DND-41 (cell line): ENCODE results near the gene DIDO1.

ENCODE experiments used
- ATAC-seq: fragments of 200-7000 bp; cut with Tn5 transposase; 3 replicates; pipeline ENCODE4 v1.9.1; 2021; ENCODE audit warnings: low read depth; ENCODE audit not compliant: insufficient read depth
- DNase-seq: peaks from one replicate; pipeline ENCODE4 v3.0.0-alpha.2; 2020
- H2AFZ ChIP-seq: 2 replicates; pipeline ENCODE4 v1.6.0; 2012; ENCODE audit warnings: low read depth, low read length
- H3K27ac ChIP-seq: 2 replicates; pipeline ENCODE4 v1.5.1; 2012; ENCODE audit warnings: low read length, inconsistent platforms
- H3K27me3 ChIP-seq: fragments of 200-600 bp; sonication (generic); 2 replicates; pipeline ENCODE4 v1.6.0; 2012; ENCODE audit warnings: low read length, mild to moderate bottlenecking, inconsistent platforms; ENCODE audit not compliant: insufficient read depth, poor library complexity
- H3K36me3 ChIP-seq: 2 replicates; pipeline ENCODE4 v1.5.1; 2012; ENCODE audit warnings: low read length, inconsistent platforms; ENCODE audit not compliant: insufficient read depth
- H3K4me1 ChIP-seq: 2 replicates; pipeline ENCODE4 v1.5.1; 2012; ENCODE audit warnings: mild to moderate bottlenecking, low read length; ENCODE audit not compliant: insufficient read depth
- H3K4me2 ChIP-seq: 2 replicates; pipeline ENCODE4 v1.6.0; 2012; ENCODE audit warnings: mild to moderate bottlenecking, moderate library complexity, low read length, inconsistent platforms; ENCODE audit not compliant: insufficient read depth
- H3K4me3 ChIP-seq, 2 experiments: fragments of 200-600 bp in 1 of 2; shearing (Covaris generic) in 1 of 2; 2 replicates each; pipeline ENCODE4 v1.5.1; 2012 to 2016; ENCODE audit warnings: inconsistent platforms in 2 of 2, low read length in 2 of 2, mild to moderate bottlenecking in 2 of 2, low read depth in 1 of 2, moderate library complexity in 1 of 2
- H3K79me2 ChIP-seq: 2 replicates; pipeline ENCODE4 v1.6.0; 2012; ENCODE audit warnings: low read length, inconsistent platforms; ENCODE audit not compliant: insufficient read depth
- H3K9ac ChIP-seq: 2 replicates; pipeline ENCODE4 v1.6.0; 2012; ENCODE audit warnings: low read depth, mild to moderate bottlenecking, inconsistent platforms, low read length, moderate library complexity
- H3K9me3 ChIP-seq: 2 replicates; pipeline ENCODE4 v1.5.1; 2012; ENCODE audit warnings: low read length, moderate library complexity, mild to moderate bottlenecking, inconsistent platforms; ENCODE audit not compliant: insufficient read depth, severe bottlenecking
- H4K20me1 ChIP-seq: 2 replicates; pipeline ENCODE4 v1.6.0; 2012; ENCODE audit warnings: low read length; ENCODE audit not compliant: insufficient read depth
- CTCF ChIP-seq: IDR thresholded peaks from 2 replicates; pipeline ENCODE4 v1.5.1; 2012; ENCODE audit warnings: borderline replicate concordance, low read length, moderate library complexity, mild to moderate bottlenecking; ENCODE audit not compliant: poor library complexity, severe bottlenecking; ENCODE audit errors: extremely low read depth
- EZH2 ChIP-seq: IDR thresholded peaks from 3 replicates; pipeline ENCODE4 v1.6.1; 2012; ENCODE audit warnings: borderline replicate concordance, low read depth, mild to moderate bottlenecking, moderate library complexity, low read length, inconsistent platforms; ENCODE audit not compliant: severe bottlenecking

DIDO1 gene

GRCh38 chr20:62829231-62830230 lies 96.8 kb downstream of the DIDO1 start:
- peaks cover 25% of the 10 kb centered on the region for H3K4me1 ChIP-seq
- TF ChIP-seq EZH2 (no peak), CTCF (no peak)
- H3K9ac ChIP-seq: no peak overlapping the region
- H4K20me1 ChIP-seq: peaks cover 10% of the 10 kb centered on the region
- no peak overlapping the region for H3K4me3 ChIP-seq
- no peak overlapping the region for H3K27ac ChIP-seq
- H2AFZ ChIP-seq: no peak overlapping the region
- no peak for ATAC-seq
- H3K36me3 ChIP-seq: no peaks in the 10 kb centered on the region
- no peak for DNase-seq
- no peaks in the 10 kb centered on the region for H3K27me3 ChIP-seq
- H3K9me3 ChIP-seq: no peaks in the 10 kb centered on the region
- H3K79me2 ChIP-seq: no peaks in the 10 kb centered on the region
- H3K4me2 ChIP-seq: no peak overlapping the region

- no peak for ATAC-seq
- H3K27ac ChIP-seq: no peak overlapping the region
- H4K20me1 ChIP-seq: peaks cover 10% of the 10 kb centered on the region
- no peak overlapping the region for H2AFZ ChIP-seq
- H3K36me3 ChIP-seq: no peaks in the 10 kb centered on the region
- H3K4me2 ChIP-seq: no peak overlapping the region
- no peak overlapping the region for H3K4me3 ChIP-seq
- peaks cover 29% of the 10 kb centered on the region for H3K4me1 ChIP-seq
- no peak for TF ChIP-seq EZH2
- no peak for TF ChIP-seq CTCF
- no peaks in the 10 kb centered on the region for H3K27me3 ChIP-seq
- H3K9ac ChIP-seq: no peak overlapping the region
- H3K79me2 ChIP-seq: no peaks in the 10 kb centered on the region
- DNase-seq: no peak
- H3K9me3 ChIP-seq: no peaks in the 10 kb centered on the region
Measured at GRCh38 chr20:62828511-62829230, 97.6 kb downstream of the DIDO1 start.

DNA sequence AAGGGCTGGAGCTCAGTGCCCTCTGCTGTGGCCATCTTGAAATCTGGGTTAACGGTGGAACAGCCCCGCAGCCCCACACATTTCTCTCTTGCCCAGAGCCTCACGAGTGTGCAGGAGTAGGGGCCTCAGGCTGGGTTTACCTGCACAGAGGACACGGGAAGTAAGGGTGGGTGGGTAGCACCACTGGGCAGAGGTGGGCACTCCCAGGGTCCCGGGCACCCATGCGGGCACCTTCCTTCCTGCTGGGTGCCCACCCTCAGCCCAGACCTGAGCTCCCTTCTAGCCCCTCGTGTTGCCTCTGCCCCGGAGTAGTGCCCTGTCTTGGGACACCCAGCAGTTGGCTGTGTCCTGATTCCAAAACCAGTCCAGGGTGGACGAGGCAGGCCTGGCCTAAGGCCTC lies 98.3 kb downstream of the DIDO1 start:
- H3K36me3 ChIP-seq: no peaks in the 10 kb centered on the region
- peaks cover 10% of the 10 kb centered on the region for H4K20me1 ChIP-seq
- no peak overlapping the region for H3K9ac ChIP-seq
- H3K4me2 ChIP-seq: no peak overlapping the region
- no peak for DNase-seq
- ATAC-seq: no peak
- no peak for TF ChIP-seq EZH2
- TF ChIP-seq CTCF: no peak
- no peaks in the 10 kb centered on the region for H3K27me3 ChIP-seq
- no peak overlapping the region for H3K27ac ChIP-seq
- H3K4me3 ChIP-seq: no peak overlapping the region
- no peaks in the 10 kb centered on the region for H3K79me2 ChIP-seq
- H3K4me1 ChIP-seq: peaks cover 29% of the 10 kb centered on the region
- H3K9me3 ChIP-seq: no peaks in the 10 kb centered on the region
- no peak overlapping the region for H2AFZ ChIP-seq
